ENCODE measurements around the gene SCAND1.

DNA sequence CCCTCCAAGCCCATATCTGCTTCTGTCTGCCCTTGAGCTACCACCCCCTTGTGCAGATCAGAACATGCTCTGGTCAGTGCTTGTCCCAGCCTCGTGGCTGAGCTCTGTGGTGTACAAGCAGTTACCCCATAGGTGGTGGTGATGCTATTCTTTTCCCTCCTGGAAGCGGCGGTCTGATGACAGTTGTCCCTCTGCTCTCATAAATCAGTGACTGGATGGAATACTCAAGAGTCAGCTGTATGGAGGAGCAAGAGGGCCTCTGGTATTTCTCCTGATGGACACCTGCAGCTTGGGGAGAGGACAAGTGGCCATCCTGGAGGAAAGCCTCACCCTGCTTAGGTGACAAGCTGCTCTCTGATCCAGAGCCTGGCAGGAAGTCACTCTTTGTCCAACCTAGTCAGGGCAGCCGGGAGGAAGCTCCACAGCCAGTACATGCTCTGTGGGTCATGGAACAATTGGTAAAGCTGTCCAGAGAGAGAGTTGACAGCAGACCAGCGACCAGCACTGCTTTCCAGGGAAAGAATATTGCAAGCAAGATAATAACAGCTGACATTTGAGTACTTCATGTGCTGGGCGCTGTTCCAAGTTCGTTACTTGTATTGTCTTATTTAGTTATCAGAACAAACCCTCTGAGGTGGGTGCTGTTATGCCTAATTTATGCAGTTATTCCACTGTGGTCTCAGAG is 47.1 kb downstream of the SCAND1 start:
- TF ChIP-seq, protein P1, sequence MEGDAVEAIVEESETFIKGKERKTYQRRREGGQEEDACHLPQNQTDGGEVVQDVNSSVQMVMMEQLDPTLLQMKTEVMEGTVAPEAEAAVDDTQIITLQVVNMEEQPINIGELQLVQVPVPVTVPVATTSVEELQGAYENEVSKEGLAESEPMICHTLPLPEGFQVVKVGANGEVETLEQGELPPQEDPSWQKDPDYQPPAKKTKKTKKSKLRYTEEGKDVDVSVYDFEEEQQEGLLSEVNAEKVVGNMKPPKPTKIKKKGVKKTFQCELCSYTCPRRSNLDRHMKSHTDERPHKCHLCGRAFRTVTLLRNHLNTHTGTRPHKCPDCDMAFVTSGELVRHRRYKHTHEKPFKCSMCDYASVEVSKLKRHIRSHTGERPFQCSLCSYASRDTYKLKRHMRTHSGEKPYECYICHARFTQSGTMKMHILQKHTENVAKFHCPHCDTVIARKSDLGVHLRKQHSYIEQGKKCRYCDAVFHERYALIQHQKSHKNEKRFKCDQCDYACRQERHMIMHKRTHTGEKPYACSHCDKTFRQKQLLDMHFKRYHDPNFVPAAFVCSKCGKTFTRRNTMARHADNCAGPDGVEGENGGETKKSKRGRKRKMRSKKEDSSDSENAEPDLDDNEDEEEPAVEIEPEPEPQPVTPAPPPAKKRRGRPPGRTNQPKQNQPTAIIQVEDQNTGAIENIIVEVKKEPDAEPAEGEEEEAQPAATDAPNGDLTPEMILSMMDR (IDR thresholded peaks at IDR 0.05) = no peak
- no peak for TF ChIP-seq POLR2A (IDR thresholded peaks at IDR 0.05)

All from testis (tissue), 2 donors.